EH (cell line): ENCODE measurements around the gene PDE10A.

Source experiments
- DNase-seq: peaks from one replicate; pipeline ENCODE4 v3.0.0-alpha.2; 2015; ENCODE audit warnings: low read depth

PDE10A gene

DNA sequence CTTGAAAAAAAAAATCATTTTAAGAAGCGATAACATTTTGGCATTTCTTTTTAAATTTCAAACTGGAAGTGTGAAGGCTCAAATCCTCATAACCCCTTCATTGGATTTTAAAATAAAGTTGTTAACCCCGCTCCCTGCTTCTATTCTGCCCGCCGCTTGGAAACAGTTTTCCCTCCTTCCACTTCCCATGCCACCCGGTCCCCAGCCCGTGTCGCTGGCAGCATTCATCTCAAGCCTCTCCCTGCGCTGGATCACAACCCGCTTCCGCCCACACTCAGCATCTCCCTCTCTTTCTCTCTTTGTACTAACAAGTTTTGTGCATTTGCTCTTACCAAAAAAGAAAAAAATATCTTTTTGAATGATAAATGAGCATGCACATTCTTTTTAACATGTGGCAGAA, 15.4 kb upstream of the PDE10A start:
- DNase-seq = no peak

DNA sequence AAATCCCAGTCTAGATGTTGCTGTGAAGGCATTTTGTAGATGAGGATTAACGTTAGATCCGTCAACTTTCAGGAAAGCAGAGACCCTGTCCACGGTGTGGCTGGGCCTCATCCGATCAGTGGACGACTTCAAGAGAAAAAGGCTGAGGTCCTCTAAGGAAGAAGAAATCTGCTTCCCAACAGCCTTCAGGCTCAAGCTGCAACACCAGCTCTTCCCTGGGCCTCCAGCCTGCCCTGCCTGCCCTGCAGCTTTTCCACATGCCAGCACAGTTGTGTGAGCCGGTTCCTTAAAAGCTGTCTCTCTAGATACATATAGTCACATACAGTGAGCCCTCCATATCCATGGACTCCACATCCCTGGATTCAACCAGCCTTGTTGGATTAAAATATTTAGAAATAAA, 14.1 kb upstream of the PDE10A start:
- no peak for DNase-seq

DNA sequence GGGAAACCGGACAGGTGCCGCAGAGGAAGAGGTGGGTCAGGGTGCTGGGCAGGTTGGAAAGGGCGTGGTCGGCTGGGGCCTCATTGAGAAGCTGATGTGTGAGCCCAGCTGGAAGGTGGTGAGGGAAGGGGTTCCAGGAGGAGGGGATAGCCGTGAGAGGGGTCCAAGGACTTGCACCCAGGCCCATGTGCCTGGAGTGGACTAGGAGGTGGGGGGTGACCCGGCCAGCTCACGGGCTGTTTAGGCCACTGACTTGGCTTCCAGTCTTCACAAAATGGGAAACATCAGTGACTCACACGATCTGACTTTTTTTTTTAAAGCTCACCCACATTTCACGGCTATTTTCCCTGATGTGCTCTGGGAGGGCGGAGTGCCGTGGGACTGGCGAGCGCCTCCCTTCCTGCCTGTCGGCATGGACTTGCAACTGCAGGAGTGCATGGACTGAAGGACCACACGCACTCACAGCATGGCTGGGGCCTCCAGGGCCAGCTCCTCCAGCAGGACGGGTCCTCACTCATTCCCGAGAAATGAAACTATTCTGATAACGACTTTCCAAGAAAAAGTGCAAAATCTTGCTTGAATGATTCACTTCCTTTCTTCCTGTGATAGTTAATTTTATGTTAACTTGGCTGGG, 13.5 kb upstream of the PDE10A start:
- no peak for DNase-seq

- no peak for DNase-seq
These were observed 12.1 kb upstream of the PDE10A start for GRCh38 chr6:165675120-165675519.

GRCh38 chr6:165674155-165675029, 11.4 kb upstream of the PDE10A start:
- DNase-seq = no peak

- DNase-seq = no peak
These were observed 8.3 kb upstream of the PDE10A start for GRCh38 chr6:165671222-165671768.

GRCh38 chr6:165668951-165669350, 5.9 kb upstream of the PDE10A start:
- DNase-seq = no peak

DNA sequence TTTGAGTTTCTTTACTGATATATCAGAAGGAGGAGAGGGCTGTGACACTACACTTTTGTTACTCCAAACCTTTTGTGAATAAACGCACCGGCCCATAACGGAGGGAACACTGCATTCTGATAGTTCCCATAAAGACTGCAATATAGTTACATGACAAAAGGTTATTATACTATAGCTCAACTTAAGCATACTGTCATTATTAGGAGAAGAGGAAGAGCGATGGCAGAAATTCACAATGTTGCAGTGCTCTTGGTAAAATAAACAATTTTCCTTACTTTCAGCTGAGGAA, 2.3 kb upstream of the PDE10A start:
- no peak for DNase-seq

- DNase-seq = no peak
These were observed 1.7 kb upstream of the PDE10A start for GRCh38 chr6:165664559-165665383.

- no peak for DNase-seq
These were observed 906 bp upstream of the PDE10A start for GRCh38 chr6:165663736-165664558.

DNA sequence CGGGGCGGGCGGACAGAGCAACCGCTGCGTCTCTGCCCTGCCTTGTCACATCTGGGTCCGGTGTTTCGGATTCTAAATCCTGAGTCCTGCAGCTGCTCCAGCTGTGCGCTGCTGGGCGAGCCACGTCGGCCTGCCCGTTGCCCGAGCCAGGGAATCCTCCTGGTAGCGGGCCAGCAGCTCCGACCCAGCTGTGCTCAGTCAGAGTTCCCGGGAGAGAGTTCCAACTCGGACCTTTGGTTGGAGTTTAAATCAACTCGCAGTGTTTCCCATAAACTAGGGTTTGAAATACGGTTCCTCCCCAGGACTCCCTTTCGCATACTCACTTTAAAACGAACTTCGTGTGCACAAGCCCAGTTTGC, 315 bp upstream of the PDE10A start:
- DNase-seq = no peak

- DNase-seq = no peak
These were observed 846 bp downstream of the PDE10A start for GRCh38 chr6:165662041-165662748.

GRCh38 chr6:165661664-165662025, 1.4 kb downstream of the PDE10A start:
- no peak for DNase-seq

- DNase-seq = no peak
These were observed 2.0 kb downstream of the PDE10A start for GRCh38 chr6:165660857-165661663.

- no peak for DNase-seq
These were observed 2.8 kb downstream of the PDE10A start for GRCh38 chr6:165659945-165660856.

GRCh38 chr6:165658395-165659058, 4.5 kb downstream of the PDE10A start:
- no peak for DNase-seq

DNA sequence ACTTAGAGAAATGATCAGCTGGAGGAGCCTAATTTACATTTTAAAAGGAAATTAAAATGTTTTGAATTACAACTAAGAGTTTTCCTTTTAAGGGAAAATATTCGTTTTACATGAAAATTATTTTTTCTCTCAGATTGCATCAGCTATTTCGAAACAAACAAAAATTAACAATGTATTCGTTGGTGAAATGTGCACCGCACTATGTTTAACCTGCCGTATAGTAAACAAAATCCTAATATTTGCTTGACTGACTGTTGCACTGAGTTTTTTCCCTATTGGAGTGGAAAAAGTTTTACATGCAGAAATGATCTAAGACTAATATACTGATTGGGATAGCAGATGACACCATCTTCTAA, 5.7 kb downstream of the PDE10A start:
- no peak for DNase-seq

- no peak for DNase-seq
These were observed 6.3 kb downstream of the PDE10A start for GRCh38 chr6:165656581-165657324.
